ACC112 (cell line): Measurements from ENCODE around the gene KIF21A.

Experiments
- H2AFZ ChIP-seq: fragments of 200-600 bp; sonication (generic); one replicate; pipeline ENCODE4 v1.6.0; 2017; ENCODE audit warnings: antibody characterized with exemption, low read length; ENCODE audit not compliant: unreplicated experiment
- H3K27ac ChIP-seq: fragments of 200-600 bp; sonication (generic); 2 replicates; pipeline ENCODE4 v1.5.1; 2014; ENCODE audit warnings: low read depth, mild to moderate bottlenecking, antibody characterized with exemption, low read length, moderate library complexity
- H3K27me3 ChIP-seq: fragments of 200-600 bp; sonication (generic); 2 replicates; pipeline ENCODE4 v1.6.1; 2014; ENCODE audit warnings: mild to moderate bottlenecking, antibody characterized with exemption, low read length, moderate library complexity, mixed read lengths; ENCODE audit not compliant: insufficient read depth
- H3K36me3 ChIP-seq: fragments of 200-600 bp; sonication (generic); 2 replicates; pipeline ENCODE4 v1.6.1; 2016; ENCODE audit warnings: mild to moderate bottlenecking, antibody characterized with exemption, low read length, moderate library complexity, mixed read lengths; ENCODE audit not compliant: insufficient read depth
- H3K4me1 ChIP-seq: fragments of 200-600 bp; sonication (generic); one replicate; pipeline ENCODE4 v1.6.1; 2016; ENCODE audit warnings: low read length, mixed read lengths; ENCODE audit not compliant: insufficient read depth, unreplicated experiment, control insufficient read depth
- H3K4me3 ChIP-seq: fragments of 200-600 bp; sonication (generic); 2 replicates; pipeline ENCODE4 v1.5.1; 2014; ENCODE audit warnings: mild to moderate bottlenecking, low read depth, low read length
- H3K79me2 ChIP-seq: fragments of 200-600 bp; sonication (generic); one replicate; pipeline ENCODE4 v1.6.0; 2016; ENCODE audit warnings: low read length; ENCODE audit not compliant: control insufficient read depth, unreplicated experiment, insufficient read depth

The KIF21A gene

GRCh38 chr12:39287409-39287808 is 155.5 kb downstream of the KIF21A start:
- H3K79me2 ChIP-seq: no peaks in the 10 kb centered on the region
- no peak overlapping the region for H2AFZ ChIP-seq

GRCh38 chr12:39278426-39278825 is 164.5 kb downstream of the KIF21A start:
- H2AFZ ChIP-seq: no peak overlapping the region
- no peaks in the 10 kb centered on the region for H3K79me2 ChIP-seq
- no peaks in the 10 kb centered on the region for H3K4me1 ChIP-seq
- peaks cover 50% of the 10 kb centered on the region for H3K27me3 ChIP-seq
- no peak overlapping the region for H3K4me3 ChIP-seq
- no peak overlapping the region for H3K27ac ChIP-seq
- H3K36me3 ChIP-seq: no peaks in the 10 kb centered on the region

More at GRCh38 chr12:39287409-39287808, 155.5 kb downstream of the KIF21A start:
- Histone ChIP-seq H3K27me3 (peaks cover 23% of the 10 kb centered on the region), H3K27ac (no peak overlapping the region), H3K4me1 (no peaks in the 10 kb centered on the region), H3K36me3 (no peaks in the 10 kb centered on the region), H3K4me3 (no peak overlapping the region)

- Histone ChIP-seq H2AFZ (no peak overlapping the region), H3K36me3 (no peaks in the 10 kb centered on the region), H3K4me1 (no peaks in the 10 kb centered on the region), H3K27ac (no peak overlapping the region), H3K79me2 (no peaks in the 10 kb centered on the region), H3K27me3 (peaks cover 44% of the 10 kb centered on the region), H3K4me3 (no peak overlapping the region)
Measured at GRCh38 chr12:39277416-39277815, 165.5 kb downstream of the KIF21A start.

- Histone ChIP-seq H2AFZ (no peak overlapping the region), H3K27me3 (peaks cover 52% of the 10 kb centered on the region), H3K4me1 (no peaks in the 10 kb centered on the region), H3K36me3 (no peaks in the 10 kb centered on the region), H3K4me3 (no peak overlapping the region), H3K79me2 (no peaks in the 10 kb centered on the region), H3K27ac (no peak overlapping the region)
Measured at GRCh38 chr12:39275846-39276245, 167.1 kb downstream of the KIF21A start.

GRCh38 chr12:39272871-39273655 is 169.9 kb downstream of the KIF21A start:
- Histone ChIP-seq H3K27me3 (peaks cover 65% of the 10 kb centered on the region), H2AFZ (no peak overlapping the region), H3K4me1 (no peaks in the 10 kb centered on the region)

GRCh38 chr12:39269492-39269891 is 173.4 kb downstream of the KIF21A start:
- Histone ChIP-seq H3K27me3 (peaks cover 66% of the 10 kb centered on the region), H3K36me3 (no peaks in the 10 kb centered on the region), H3K79me2 (no peaks in the 10 kb centered on the region), H3K27ac (no peak overlapping the region), H3K4me3 (no peak overlapping the region), H2AFZ (no peak overlapping the region), H3K4me1 (no peaks in the 10 kb centered on the region)

More at GRCh38 chr12:39272871-39273655, 169.9 kb downstream of the KIF21A start:
- H3K4me3 ChIP-seq: no peak overlapping the region
- no peaks in the 10 kb centered on the region for H3K36me3 ChIP-seq
- H3K27ac ChIP-seq: no peak overlapping the region
- H3K79me2 ChIP-seq: no peaks in the 10 kb centered on the region

- no peak overlapping the region for H3K27ac ChIP-seq
- no peak overlapping the region for H2AFZ ChIP-seq
- H3K4me1 ChIP-seq: no peaks in the 10 kb centered on the region
- no peak overlapping the region for H3K4me3 ChIP-seq
- no peaks in the 10 kb centered on the region for H3K36me3 ChIP-seq
- H3K79me2 ChIP-seq: no peaks in the 10 kb centered on the region
- H3K27me3 ChIP-seq: peaks cover 58% of the 10 kb centered on the region
Measured at GRCh38 chr12:39267886-39268285, 175.0 kb downstream of the KIF21A start.

GRCh38 chr12:39252628-39253027 is 190.3 kb downstream of the KIF21A start:
- Histone ChIP-seq H3K27ac (no peak overlapping the region), H3K4me1 (no peaks in the 10 kb centered on the region), H3K4me3 (no peak overlapping the region), H3K27me3 (peaks cover 59% of the 10 kb centered on the region), H2AFZ (no peak overlapping the region), H3K79me2 (no peaks in the 10 kb centered on the region), H3K36me3 (no peaks in the 10 kb centered on the region)
